ENCODE measurements around the gene LPCAT1. TPM values are rescaled to one million over a fixed set of nuclear protein-coding genes. Genes with fewer than 3 reads are reported as not detected.
"Not testable (repeated sequence)": the region's sequence is repeated elsewhere in the genome, so short reads cannot be mapped to it uniquely, and the experiment has no call there.

Gene LPCAT1
- 41.3 and 56.0 TPM in 2 replicates for total RNA-seq (ENCODE audit: low replicate concordance)

DNA sequence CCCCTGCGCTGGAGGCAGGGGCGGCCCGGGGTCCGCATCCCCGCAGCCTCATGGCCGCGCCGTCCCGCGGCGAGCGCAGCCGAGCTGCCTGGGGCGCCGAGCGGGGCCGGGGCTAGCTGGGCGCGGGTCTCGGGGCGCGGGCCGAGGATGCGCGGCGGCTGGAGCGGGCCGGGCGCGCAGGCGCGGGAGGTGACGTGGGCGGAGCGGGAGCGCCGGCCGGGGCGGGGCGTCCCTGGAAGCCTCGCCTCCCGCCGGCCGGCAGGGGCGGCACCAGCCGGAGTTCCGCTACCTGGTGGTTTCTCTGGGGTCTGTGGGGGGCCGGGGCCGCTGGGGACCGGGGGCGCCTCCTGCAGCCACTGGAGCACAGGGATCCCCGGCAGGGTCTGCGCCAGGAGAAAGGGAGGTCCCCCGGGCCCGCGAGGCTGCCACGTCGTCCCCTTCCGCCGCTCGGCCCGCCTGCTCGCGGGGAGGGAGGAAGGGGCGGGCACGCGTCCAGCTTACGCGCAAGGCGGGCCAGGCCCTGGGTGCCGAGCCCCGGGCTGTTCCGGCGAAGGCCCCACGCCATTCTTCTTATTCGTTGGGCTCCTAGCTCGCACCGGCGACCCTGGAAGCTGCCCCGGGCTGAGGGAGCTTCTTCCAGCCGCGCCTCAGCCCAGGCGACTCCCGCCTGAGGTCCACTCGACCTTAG lies at the start of gene LPCAT1:
LPCAT1 (minus strand) TSS at position 168 of the 688 bp plus-strand sequence; CDS start at position 52, 116 bp downstream.
- H3K4me3 ChIP-seq (ENCODE audit: low read depth, low read length), result peak within 1 kb of the TSS; percentile 81
- TF ChIP-seq, protein P1, sequence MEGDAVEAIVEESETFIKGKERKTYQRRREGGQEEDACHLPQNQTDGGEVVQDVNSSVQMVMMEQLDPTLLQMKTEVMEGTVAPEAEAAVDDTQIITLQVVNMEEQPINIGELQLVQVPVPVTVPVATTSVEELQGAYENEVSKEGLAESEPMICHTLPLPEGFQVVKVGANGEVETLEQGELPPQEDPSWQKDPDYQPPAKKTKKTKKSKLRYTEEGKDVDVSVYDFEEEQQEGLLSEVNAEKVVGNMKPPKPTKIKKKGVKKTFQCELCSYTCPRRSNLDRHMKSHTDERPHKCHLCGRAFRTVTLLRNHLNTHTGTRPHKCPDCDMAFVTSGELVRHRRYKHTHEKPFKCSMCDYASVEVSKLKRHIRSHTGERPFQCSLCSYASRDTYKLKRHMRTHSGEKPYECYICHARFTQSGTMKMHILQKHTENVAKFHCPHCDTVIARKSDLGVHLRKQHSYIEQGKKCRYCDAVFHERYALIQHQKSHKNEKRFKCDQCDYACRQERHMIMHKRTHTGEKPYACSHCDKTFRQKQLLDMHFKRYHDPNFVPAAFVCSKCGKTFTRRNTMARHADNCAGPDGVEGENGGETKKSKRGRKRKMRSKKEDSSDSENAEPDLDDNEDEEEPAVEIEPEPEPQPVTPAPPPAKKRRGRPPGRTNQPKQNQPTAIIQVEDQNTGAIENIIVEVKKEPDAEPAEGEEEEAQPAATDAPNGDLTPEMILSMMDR (IDR thresholded peaks at IDR 0.05; ENCODE audit: insufficient read depth, low read length), result peak; percentile 5
- DNase-seq (ENCODE audit: low read depth), result peak; percentile 63

GRCh38 chr5:1571875-1572274 lies 48.1 kb upstream of the LPCAT1 start:
- DNase-seq (ENCODE audit: low read depth); H3K4me3 ChIP-seq (ENCODE audit: low read depth, low read length): not testable (repeated sequence)

DNA sequence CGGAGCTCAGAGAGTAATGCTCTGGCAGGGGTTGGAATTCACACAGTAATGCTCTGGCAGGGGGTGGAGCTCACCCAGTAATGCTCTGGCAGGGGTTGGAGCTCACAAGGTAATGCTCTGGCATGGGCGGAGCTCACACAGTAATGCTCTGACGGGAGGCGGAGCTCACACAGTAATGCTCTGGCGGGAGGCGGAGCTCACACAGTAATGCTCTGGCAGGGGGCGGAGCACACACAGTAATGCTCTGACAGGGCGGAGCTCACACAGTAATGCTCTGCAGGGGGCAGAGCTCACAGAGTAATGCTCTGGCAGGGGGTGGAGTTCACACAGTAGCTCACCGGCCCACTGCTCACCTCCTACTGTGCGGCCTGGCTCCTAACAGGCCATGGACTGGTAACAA lies 47.2 kb upstream of the LPCAT1 start:
- TF ChIP-seq, protein P1 (IDR thresholded peaks at IDR 0.05; ENCODE audit: insufficient read depth, low read length), result no peak
- DNase-seq (ENCODE audit: low read depth), result no peak
- no peak overlapping the region for H3K4me3 ChIP-seq (ENCODE audit: low read depth, low read length)

DNA sequence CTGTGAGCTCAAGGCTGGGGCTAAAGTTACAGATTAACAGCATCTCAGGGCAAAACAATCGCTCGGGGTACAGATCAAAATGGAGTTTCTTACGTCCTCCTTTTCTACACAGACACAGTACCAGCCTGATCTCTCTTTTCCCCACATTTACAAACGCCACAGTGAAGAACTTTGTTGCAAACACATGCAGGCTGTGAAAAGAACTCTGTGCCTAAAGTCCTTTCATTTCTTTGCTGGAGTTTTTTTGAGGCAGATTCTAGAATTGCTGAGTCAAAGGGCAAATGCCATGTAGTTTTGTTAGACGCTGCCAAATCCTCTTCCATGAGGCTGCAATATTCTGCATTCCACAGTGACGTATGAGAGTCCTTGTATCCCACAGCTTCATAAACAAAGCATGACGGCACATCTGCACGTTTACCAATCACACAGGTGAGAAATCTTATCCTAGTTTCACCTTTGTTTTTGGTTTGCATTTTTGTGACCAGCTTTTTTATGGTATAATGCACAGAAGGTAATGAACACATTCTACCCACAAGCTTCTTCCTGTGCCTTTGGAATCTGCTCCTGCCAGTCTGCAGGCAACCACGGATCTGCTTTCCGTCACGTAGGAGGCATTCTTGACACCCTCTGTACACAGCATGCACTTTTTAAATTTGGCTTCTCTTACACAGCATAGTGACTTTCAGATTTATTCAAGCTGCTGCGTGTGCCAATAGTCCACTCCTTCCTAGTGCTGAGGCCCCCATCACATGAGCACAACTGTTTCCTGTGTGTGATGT lies 44.6 kb upstream of the LPCAT1 start:
- peak; percentile 94 for DNase-seq (ENCODE audit: low read depth)
- TF ChIP-seq, protein P1 (IDR thresholded peaks at IDR 0.05; ENCODE audit: insufficient read depth, low read length), result no peak
- peak overlapping the region; percentile 22 for H3K4me3 ChIP-seq (ENCODE audit: low read depth, low read length)

- DNase-seq (ENCODE audit: low read depth), result not testable (repeated sequence)
Measured at GRCh38 chr5:1567527-1568200, 43.9 kb upstream of the LPCAT1 start.

DNA sequence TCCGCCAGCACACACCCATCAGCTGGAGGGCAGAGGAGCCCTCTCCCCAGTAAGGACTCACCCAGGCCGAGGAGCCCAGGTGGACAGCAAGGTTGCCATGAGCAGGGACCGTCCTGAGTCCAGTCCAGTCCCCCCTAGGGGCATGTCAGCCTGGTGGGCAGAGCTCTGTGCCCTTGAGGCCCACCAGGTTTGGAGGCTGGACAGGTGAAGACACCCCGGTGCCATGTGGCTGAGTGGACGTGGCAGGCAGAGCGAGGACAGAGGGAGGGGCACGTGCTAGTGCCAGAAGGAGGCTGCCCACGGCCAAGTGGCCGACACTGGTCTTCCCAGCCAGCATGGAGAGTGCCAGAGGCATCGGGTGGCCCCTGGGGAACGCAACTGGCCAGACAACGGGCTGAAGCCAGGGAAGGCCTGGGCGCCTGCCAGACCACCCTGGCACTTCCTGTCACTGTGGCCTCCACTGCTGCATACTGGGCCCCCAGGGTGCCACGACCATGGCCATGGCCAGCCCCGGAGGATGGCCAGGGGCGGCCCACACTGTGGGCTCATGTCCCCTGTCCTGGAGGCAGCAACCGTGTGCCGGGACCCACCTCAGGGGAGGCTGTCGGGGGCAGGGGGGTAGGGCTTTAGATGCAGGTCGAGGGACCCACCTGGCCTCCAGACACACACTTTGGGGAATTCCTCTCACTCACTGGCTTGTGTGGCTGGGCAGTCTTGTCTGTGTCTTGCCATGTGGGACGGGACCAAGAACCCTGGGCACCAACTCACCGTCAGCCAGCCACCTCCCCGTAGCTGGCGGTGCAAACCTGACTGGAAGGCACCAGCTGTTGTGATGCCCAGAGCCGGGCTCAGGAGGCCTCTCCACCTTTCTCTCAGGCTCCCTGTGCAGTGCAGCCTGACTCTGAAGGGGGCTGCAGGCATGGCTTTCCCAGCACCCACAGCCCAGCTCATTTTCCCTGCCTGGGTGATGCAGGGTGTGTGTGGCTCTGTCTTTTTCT lies 42.3 kb upstream of the LPCAT1 start:
- no peak overlapping the region for H3K4me3 ChIP-seq (ENCODE audit: low read depth, low read length)
- no peak for DNase-seq (ENCODE audit: low read depth)
- TF ChIP-seq, protein P1 (IDR thresholded peaks at IDR 0.05; ENCODE audit: insufficient read depth, low read length), result no peak

More at GRCh38 chr5:1567527-1568200, 43.9 kb upstream of the LPCAT1 start:
- not testable (repeated sequence) for H3K4me3 ChIP-seq (ENCODE audit: low read depth, low read length)

Data from fibroblast of the aortic adventitia (primary cell).